C4-2B (cell line): ENCODE results near the gene DST.
A peak's percentile ranks its signal among the peaks of the same experiment; 100 is the strongest.

Experiments used
- H3K27ac ChIP-seq: fragments of 450-650 bp; 2 replicates; pipeline ENCODE4 v1.5.1; 2017
- CTCF ChIP-seq: fragments of 450-650 bp; conservative IDR thresholded peaks from 2 replicates; pipeline ENCODE4 v1.5.1; 2017; ENCODE audit warnings: mild to moderate bottlenecking
- ZFX ChIP-seq: fragments of 450-650 bp; IDR thresholded peaks from 2 replicates; pipeline ENCODE4 v1.6.1; 2017

Gene DST

DNA sequence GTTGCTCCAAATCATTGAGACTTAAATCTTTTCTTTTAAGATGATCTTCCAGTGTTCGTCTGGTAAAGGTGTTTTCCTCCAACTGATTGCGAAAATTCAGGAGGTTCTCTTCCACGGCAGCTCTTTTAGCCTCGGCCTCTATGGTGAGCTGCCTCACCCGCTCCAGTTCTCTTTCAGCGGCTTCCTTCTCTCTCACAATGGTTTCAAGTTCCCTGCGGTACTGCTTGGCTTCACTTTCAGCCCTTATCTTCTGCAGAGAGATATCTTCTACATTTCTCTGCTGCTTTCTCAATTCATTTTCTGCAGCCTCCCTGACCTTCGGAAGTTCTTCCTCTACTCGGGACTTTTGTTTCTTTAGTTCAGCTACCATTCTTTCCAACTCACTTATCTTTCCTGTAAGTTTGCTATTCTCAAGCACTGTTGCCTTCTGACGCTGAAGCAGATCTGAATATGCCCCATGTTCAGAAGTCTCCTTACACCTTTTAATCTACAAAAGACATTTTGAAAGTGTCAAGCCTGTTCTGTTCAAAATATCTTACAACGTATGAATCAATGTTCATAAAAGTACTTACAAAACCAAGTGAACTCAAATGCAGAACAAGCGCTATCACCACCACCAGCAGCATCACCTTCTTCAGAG lies 22.3 kb downstream of the DST start:
- TF ChIP-seq CTCF, result no peak
- no peak for TF ChIP-seq ZFX
- no peak overlapping the region for H3K27ac ChIP-seq

DNA sequence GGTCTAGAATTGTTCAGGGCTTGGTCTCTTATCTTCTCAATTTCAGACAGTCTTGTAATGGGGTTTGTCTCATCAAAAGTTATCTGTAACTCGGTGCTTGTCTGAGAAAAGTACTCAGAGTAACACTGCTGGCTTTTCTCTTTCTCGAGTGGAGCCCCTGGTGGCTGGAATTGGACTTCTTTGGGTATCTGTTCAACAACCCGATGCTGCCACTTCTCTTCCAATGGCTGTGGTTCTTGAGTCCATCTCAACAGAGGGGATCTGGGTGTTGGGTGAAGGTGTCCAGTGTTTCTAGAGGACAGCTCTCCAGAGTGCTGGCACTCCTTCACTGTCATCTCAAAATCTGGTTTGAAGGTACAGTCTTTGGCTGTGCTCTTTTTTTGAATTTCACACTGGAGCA lies 24.6 kb downstream of the DST start:
- peak; percentile 33 for TF ChIP-seq CTCF
- TF ChIP-seq ZFX, result no peak
- no peak overlapping the region for H3K27ac ChIP-seq

DNA sequence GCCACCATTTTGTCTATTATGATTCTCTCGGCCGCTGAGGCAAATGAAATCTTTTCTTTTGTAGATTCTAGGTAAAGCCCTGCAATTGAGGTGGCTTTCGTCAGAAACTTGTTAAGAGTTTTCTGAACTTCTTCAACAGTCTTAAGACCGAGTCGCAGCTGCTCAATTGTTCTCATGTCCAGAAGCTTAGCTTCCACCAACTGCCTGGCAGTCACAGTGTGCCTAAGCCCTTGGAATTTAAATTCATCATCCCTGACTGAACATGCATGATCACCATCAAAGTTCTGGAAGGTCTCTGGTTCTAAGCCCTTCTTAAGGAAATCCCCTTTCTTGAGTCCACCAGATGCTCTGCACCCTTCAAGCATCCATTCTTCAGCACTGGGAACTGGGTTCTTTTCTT lies 25.7 kb downstream of the DST start:
- H3K27ac ChIP-seq, result no peak overlapping the region
- TF ChIP-seq ZFX (no peak), CTCF (no peak)

DNA sequence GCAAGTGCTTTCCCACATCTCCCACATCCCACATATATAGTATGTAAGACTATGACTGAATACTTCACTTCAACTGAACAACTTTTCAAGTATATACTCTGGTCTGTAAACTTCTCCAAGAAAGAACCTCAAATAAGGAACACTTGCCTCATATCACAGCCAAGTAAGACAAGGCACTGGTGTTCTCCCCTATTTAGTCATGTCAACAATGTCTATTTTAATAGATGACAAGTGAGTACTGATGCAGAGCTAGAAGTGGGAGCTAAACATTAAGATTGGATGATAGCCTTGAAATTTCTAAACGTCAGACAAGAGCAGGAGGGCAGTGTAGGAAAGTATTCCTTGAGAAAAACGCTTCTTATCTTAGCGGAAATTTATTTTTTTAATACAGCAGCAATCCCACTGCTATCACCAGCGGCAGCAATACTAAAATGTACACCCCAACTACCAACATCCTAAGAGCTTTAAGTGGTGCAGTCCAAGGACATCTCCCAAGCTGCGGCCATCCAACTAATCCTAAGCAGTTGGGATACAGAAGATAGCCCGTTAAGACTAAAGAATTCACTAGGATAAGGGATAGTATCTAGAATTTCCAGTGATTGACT lies 29.3 kb downstream of the DST start:
- H3K27ac ChIP-seq, result no peak overlapping the region
- TF ChIP-seq ZFX (no peak), CTCF (no peak)

DNA sequence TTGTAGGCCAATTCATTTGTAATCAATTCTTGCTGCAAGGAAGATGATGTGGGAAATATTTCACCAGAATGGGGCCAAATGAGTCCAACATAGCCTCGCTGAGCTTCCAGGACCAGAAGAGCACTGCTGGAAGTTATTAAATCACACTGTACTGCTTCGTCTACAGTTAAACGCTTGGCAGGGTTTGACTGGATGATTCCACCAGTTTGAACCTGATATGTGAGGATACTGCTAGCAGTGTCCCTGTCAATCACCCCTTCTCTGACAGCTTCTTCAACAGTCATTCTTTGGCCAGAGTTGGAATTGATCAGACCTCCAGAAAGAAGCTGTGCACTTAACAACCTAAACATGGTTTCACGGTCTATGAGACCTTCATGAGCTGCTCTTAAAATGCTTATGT lies 34.4 kb downstream of the DST start:
- TF ChIP-seq CTCF (no peak), ZFX (no peak)
- no peak overlapping the region for H3K27ac ChIP-seq

DNA sequence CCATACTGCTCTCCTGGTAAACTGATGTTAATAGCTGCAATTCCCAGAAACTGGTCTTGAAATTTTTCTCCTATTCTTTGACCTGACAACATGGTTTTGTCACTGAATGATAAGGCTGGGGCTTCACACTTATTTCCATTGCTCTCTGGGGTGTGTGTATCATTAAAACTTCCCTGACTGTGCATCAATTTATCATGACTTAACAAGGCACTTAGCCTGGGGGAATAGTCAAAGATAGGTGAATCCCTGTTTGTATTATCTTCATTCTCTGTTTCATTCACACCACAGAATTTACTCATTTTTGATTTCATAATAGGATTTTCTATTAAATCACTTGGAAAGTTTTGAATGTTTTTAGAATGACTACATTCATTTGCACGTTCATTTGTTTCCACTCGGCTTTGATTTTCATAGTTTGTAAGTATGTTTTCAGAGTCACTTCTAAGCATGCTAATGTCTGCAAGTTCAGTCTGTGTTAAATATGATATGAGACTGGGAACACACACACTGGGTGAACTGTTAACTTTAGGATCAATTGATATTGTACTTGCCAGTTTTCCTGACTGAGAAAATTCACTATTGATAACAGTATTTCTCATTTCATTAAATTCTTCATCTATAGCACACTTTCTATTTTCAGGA lies 35.5 kb downstream of the DST start:
- TF ChIP-seq ZFX, result no peak
- TF ChIP-seq CTCF, result no peak
- H3K27ac ChIP-seq, result no peak overlapping the region

- no peak for TF ChIP-seq CTCF
- no peak for TF ChIP-seq ZFX
- H3K27ac ChIP-seq, result no peak overlapping the region
Measured at GRCh38 chr6:56605435-56605834, 37.3 kb downstream of the DST start.
